ENCODE measurements around the gene MYOM1. TPM values are rescaled to one million over a fixed set of nuclear protein-coding genes. Genes with fewer than 3 reads are reported as not detected.

Gene MYOM1
- total RNA-seq, 1 donor from 2014 or later, result 1.2 TPM

GRCh38 chr18:3163968-3164367 is 55.8 kb downstream of the MYOM1 start:
- H3K36me3 ChIP-seq, result no peaks in the 10 kb centered on the region
- no peak overlapping the region for H3K27ac ChIP-seq
- H3K9me3 ChIP-seq, result no peaks in the 10 kb centered on the region
- no peak for TF ChIP-seq POLR2AphosphoS5 (IDR thresholded peaks at IDR 0.05; ENCODE audit: insufficient read depth in 1 of 2, low read depth in 1 of 2)
- TF ChIP-seq POLR2A (IDR thresholded peaks at IDR 0.05), result no peak
- TF ChIP-seq, protein P1, sequence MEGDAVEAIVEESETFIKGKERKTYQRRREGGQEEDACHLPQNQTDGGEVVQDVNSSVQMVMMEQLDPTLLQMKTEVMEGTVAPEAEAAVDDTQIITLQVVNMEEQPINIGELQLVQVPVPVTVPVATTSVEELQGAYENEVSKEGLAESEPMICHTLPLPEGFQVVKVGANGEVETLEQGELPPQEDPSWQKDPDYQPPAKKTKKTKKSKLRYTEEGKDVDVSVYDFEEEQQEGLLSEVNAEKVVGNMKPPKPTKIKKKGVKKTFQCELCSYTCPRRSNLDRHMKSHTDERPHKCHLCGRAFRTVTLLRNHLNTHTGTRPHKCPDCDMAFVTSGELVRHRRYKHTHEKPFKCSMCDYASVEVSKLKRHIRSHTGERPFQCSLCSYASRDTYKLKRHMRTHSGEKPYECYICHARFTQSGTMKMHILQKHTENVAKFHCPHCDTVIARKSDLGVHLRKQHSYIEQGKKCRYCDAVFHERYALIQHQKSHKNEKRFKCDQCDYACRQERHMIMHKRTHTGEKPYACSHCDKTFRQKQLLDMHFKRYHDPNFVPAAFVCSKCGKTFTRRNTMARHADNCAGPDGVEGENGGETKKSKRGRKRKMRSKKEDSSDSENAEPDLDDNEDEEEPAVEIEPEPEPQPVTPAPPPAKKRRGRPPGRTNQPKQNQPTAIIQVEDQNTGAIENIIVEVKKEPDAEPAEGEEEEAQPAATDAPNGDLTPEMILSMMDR (IDR thresholded peaks at IDR 0.05), result no peak
- no peaks in the 10 kb centered on the region for H3K27me3 ChIP-seq
- intact Hi-C loops (cut with DNase I), result no loop called here
- DNase-seq (ENCODE audit: extremely low spot score in 2 of 2), result no peak
- H3K4me3 ChIP-seq, result no peak overlapping the region
- H3K4me1 ChIP-seq, result no peaks in the 10 kb centered on the region

- TF ChIP-seq, protein P1 (IDR thresholded peaks at IDR 0.05), result no peak
- Histone ChIP-seq H3K4me1 (no peaks in the 10 kb centered on the region), H3K27me3 (no peaks in the 10 kb centered on the region), H3K27ac (no peak overlapping the region), H3K36me3 (no peaks in the 10 kb centered on the region), H3K4me3 (no peak overlapping the region), H3K9me3 (no peaks in the 10 kb centered on the region)
- no peak for DNase-seq (ENCODE audit: extremely low spot score in 2 of 2)
- intact Hi-C loops (cut with DNase I), result no loop called here
Measured at GRCh38 chr18:3162181-3162580, 57.6 kb downstream of the MYOM1 start.

DNA sequence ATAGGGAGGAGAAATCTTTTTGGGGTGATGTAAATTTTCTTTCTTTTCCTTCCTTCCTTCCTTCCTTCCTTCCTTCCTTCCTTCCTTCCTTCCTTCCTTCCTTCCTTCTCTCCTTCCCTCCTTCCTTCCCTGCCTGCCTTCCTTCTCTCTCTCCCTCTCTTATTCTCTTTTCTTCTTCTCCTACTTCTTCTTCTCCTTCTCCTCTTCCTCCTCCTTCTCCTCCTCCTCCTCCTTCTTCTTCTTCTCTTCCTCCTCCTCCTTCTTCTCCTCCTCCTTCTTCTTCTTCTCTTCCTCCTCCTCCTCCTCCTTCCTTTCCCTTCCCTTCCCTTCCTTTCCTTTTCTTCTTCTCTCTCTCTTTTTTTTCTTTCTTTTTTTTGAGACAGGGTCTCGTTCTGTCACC is 59.9 kb downstream of the MYOM1 start:
- peaks cover 12% of the 10 kb centered on the region for H3K4me1 ChIP-seq
- H3K9me3 ChIP-seq, result no peaks in the 10 kb centered on the region
- H3K27me3 ChIP-seq, result no peaks in the 10 kb centered on the region
- intact Hi-C loops (cut with DNase I), result loop anchor here (10.0 kb wide), 1 partner anchor 85 kb away; the partner anchor contains the start of gene MYL12A
- TF ChIP-seq POLR2A (IDR thresholded peaks at IDR 0.05) (no peak), POLR2AphosphoS5 (IDR thresholded peaks at IDR 0.05; ENCODE audit: insufficient read depth in 1 of 2, low read depth in 1 of 2) (no peak)
- TF ChIP-seq, protein P1 (IDR thresholded peaks at IDR 0.05), result no peak
- H3K27ac ChIP-seq, result no peak overlapping the region
- no peaks in the 10 kb centered on the region for H3K36me3 ChIP-seq
- H3K4me3 ChIP-seq, result no peak overlapping the region
- DNase-seq (ENCODE audit: extremely low spot score in 2 of 2), result no peak

GRCh38 chr18:3157606-3158005 is 62.2 kb downstream of the MYOM1 start:
- no peak overlapping the region for H3K27ac ChIP-seq
- no peaks in the 10 kb centered on the region for H3K27me3 ChIP-seq
- TF ChIP-seq POLR2AphosphoS5 (IDR thresholded peaks at IDR 0.05; ENCODE audit: insufficient read depth in 1 of 2, low read depth in 1 of 2), result no peak
- TF ChIP-seq POLR2A (IDR thresholded peaks at IDR 0.05), result no peak
- TF ChIP-seq, protein P1 (IDR thresholded peaks at IDR 0.05), result no peak
- no peak for DNase-seq (ENCODE audit: extremely low spot score in 2 of 2)
- H3K4me3 ChIP-seq, result no peak overlapping the region
- no peaks in the 10 kb centered on the region for H3K36me3 ChIP-seq
- peaks cover 12% of the 10 kb centered on the region for H3K4me1 ChIP-seq
- intact Hi-C loops (cut with DNase I), result loop anchor here (10.0 kb wide), 1 partner anchor 87 kb away; the partner anchor contains the start of gene MYL12A
- H3K9me3 ChIP-seq, result no peaks in the 10 kb centered on the region

DNA sequence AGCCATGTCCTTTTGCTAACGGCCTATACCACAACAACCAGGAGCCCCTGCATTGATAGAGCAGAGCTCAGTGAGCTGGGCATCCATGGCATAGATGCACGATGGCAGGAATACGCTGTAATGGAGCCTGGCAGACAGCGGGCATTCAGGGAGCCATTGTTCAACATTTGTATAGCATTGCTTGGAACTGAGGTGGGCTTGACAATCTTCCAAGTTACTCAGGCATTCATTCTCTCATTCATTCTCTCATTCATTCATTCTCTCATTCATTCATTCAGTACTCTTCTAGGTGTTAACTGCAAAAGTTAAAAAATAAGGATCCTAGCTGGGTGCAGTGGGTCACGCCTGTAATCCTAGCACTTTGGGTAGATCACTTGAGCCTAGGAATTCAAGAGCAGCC is 62.7 kb downstream of the MYOM1 start:
- H3K9me3 ChIP-seq, result no peaks in the 10 kb centered on the region
- H3K4me1 ChIP-seq, result peaks cover 12% of the 10 kb centered on the region
- H3K27me3 ChIP-seq, result no peaks in the 10 kb centered on the region
- DNase-seq (ENCODE audit: extremely low spot score in 2 of 2), result no peak
- H3K27ac ChIP-seq, result no peak overlapping the region
- intact Hi-C loops (cut with DNase I), result loop anchor here (10.0 kb wide), 1 partner anchor 88 kb away; the partner anchor contains the start of gene MYL12A
- H3K4me3 ChIP-seq, result no peak overlapping the region
- TF ChIP-seq, protein P1 (IDR thresholded peaks at IDR 0.05), result no peak
- no peak for TF ChIP-seq POLR2A (IDR thresholded peaks at IDR 0.05)
- no peak for TF ChIP-seq POLR2AphosphoS5 (IDR thresholded peaks at IDR 0.05; ENCODE audit: insufficient read depth in 1 of 2, low read depth in 1 of 2)
- H3K36me3 ChIP-seq, result no peaks in the 10 kb centered on the region
